HG03135 (cell line): ENCODE data around the gene ATP13A3.

Experiments
- ATAC-seq: cut with Tn5 transposase; IDR thresholded peaks from one replicate; pipeline ENCODE4 v1.9.1; 2021; ENCODE audit warnings: mild to moderate bottlenecking, moderate library complexity; ENCODE audit not compliant: unreplicated experiment

The ATP13A3 gene

GRCh38 chr3:194375473-194376240, 111.1 kb downstream of the ATP13A3 start:
- no peak for ATAC-seq

GRCh38 chr3:194374935-194375334, 111.9 kb downstream of the ATP13A3 start:
- ATAC-seq: no peak

GRCh38 chr3:194373899-194374298, 112.9 kb downstream of the ATP13A3 start:
- ATAC-seq: no peak

GRCh38 chr3:194373028-194373427, 113.8 kb downstream of the ATP13A3 start:
- no peak for ATAC-seq

- no peak for ATAC-seq
Measured at GRCh38 chr3:194370753-194371152, 116.0 kb downstream of the ATP13A3 start.

- ATAC-seq: no peak
Measured at GRCh38 chr3:194369522-194370279, 117.1 kb downstream of the ATP13A3 start, which contains the start of gene LRRC15. Gene LRRC15, minus strand, starts transcription at chr3:194369743. Its CDS starts 8,700 bp downstream, at chr3:194361043.

- ATAC-seq: no peak
Measured at GRCh38 chr3:194368918-194369317, 117.9 kb downstream of the ATP13A3 start.

GRCh38 chr3:194367992-194368841, 118.6 kb downstream of the ATP13A3 start:
- ATAC-seq: no peak

GRCh38 chr3:194365978-194366490, 120.8 kb downstream of the ATP13A3 start:
- no peak for ATAC-seq

GRCh38 chr3:194365526-194365925, 121.3 kb downstream of the ATP13A3 start:
- ATAC-seq: no peak

- no peak for ATAC-seq
Measured at GRCh38 chr3:194364652-194365434, 122.0 kb downstream of the ATP13A3 start.

- ATAC-seq: no peak
Measured at GRCh38 chr3:194364314-194364651, 122.5 kb downstream of the ATP13A3 start.

- no peak for ATAC-seq
Measured at GRCh38 chr3:194360568-194360967, 126.2 kb downstream of the ATP13A3 start.

- ATAC-seq: no peak
Measured at GRCh38 chr3:194357681-194358080, 129.1 kb downstream of the ATP13A3 start.

- no peak for ATAC-seq
Measured at GRCh38 chr3:194355379-194355778, 131.4 kb downstream of the ATP13A3 start.

- no peak for ATAC-seq
Measured at GRCh38 chr3:194354315-194354714, 132.5 kb downstream of the ATP13A3 start.
